GM21367 (cell line): ENCODE measurements around the gene CLEC1A.
"Not testable (repeated sequence)": the region's sequence is repeated elsewhere in the genome, so short reads cannot be mapped to it uniquely, and the experiment has no call there.

ENCODE experiments used
- ATAC-seq: cut with Tn5 transposase; IDR thresholded peaks from one replicate; pipeline ENCODE4 v1.9.1; 2021; ENCODE audit not compliant: unreplicated experiment

The CLEC1A gene

DNA sequence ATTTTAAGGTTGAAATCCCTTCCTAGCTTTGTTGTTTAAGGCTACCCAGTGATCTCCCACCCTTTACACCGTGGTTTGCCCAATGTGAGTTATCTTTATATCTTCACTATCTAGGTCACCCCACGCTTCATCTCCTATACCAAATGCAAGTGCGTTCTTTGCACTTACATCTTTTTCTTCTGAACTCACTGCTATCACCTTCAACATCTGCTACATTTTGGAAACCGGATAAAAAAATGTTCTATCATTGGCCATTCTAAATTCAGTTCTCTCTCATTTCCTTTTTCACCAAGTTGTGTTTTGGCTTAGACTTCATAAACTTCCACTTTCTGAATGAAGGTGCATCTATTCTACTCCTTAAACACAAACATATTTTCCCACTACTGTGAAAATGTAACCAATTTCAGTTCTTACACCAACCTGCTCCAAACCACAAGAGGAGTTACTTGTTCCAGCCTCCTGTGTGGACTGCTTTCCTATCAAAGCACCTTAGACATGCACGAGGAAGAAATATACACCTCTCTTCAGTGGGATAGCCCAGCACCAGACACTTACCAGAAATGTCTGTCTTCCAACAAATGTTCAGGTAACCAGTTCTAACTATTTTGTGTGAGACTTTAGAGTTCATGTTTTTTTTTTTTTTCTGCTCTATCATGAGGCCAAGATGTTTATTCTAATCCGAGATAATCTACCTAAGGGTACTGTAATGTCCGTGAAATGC is 46.4 kb downstream of the CLEC1A start:
- no peak for ATAC-seq

DNA sequence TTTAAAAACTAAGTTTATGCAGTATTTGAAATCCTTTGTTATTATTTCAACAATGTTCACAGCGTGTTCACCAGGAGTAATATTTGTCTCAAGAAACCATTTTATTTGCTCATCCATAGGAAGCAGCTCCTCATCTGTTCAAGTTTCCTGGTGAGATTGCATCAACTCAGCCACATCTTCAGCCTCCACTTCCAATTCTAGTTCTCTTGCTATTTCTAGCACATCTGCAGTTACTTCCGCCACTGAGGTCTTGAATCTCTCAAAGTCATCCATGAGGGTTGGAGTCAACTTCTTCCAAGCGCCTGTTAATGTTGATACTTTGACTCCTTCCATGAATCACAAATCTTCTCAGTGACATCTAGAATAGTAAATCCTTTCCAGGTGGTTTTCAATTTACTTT is 50.3 kb downstream of the CLEC1A start:
- ATAC-seq: no peak

DNA sequence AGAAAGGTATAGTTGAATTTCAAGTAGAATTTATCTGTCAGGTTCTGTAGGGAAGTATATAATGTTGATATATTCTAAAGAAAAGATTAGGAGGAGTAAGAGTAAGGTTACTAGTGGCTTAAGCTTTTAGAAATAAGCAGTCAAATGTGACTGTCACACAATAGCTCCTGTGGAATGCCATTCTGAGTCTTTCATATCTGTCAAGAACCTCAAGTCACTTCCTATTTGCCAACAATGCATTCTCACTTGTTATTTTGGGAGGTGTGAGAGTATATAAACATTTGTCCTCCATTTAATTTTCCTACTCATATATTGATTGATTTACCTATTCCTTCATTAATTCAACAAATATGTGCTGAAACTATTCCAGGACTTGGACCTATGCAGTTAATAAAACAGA is 56.6 kb downstream of the CLEC1A start:
- no peak for ATAC-seq

DNA sequence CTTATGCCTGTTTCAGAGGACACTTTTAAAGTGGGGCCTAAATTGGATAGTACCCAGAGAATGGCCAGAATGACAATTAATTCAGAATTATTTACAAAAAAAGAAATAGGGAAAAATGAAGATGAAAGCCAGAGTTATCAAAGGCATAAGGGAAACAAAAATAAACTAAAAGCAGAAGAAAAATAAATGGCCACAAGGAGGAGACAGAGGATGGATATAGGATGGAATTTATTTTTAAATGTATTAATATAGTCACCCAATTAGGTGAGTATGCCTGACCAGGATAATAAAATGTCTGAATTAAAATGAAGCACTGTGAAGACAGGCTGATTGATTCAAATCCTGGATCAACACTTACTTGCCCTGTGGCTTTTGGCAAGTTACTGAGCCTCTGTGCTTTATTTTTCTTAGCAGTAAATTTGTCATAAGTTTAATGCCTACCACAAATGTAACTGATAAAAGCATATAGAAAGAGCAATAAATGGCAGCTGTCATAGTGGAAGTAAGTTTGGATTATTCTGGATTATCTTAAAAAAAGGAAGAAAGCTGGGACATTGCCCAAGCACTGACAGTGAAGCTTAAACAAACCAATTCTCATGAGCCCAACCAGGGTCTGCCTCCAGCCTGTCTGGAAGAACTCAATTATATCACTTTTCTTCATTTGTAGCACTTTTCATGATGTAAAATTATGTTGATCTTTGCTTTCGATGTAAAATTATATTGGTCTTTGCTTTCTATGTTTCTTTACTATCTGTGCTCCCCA is 64.8 kb downstream of the CLEC1A start:
- ATAC-seq: no peak

DNA sequence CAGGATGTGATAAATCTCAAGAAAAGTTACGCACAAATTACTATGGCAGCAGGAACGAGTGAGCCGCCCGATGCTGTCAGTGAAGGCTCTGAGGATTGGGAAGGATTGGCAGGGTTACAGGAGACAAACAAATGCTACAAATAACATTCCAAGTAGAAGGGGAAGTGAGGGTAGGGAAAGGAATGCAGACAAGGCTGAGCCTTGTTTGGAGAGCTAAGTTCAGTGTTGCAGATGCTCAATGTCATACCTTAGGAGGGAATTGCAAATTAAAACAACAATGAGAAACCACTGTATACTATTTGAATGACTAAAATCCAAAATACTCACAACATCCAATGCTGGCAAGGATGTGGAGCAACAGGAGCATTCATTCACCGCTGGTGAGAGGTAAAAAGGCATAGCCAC is 67.0 kb downstream of the CLEC1A start:
- ATAC-seq: no peak

DNA sequence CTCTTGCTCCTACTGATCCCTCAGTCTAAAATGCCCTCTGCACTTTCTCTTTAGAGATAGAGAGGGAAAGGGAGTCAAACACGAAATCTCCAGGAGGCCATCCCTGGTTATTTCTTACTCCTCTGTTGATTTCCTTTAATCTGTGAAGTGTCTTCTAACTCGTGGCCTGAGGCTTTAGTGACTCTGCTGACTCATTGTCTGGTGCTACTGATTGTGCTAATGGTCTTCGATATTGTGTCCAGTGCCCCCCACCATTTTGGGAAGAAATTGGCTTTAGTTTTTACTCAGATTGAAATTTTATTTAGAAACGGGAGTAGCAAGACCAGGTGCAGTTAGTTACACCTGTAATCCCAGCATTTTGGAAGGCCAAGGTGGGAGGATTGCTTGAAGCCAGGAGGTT is 67.5 kb downstream of the CLEC1A start:
- ATAC-seq: no peak

DNA sequence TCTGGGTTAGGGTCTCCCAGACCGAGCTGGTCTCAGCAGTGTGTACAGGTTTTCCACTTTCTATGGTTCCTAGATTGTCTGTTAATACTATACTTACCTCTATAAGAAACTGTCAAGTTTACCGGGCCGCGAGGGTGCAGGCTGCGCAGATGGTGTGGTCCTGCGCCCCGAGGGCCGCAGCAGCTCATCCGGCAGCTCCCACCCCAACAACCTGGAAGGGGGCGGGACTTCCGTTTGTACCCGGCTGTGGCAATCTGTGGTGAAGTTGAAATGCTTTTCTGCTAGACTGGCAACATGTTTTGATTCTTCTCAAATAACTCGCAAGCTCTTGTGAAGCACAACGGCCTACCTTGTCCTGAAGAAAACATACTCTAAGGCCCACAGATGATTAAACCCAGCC is 68.3 kb downstream of the CLEC1A start, which contains the start of gene CLEC9A:
CLEC9A (plus strand) TSS at position 237 of the 400 bp plus-strand sequence. CDS start 22,006 bp downstream, outside the sequence.
- ATAC-seq: no peak

DNA sequence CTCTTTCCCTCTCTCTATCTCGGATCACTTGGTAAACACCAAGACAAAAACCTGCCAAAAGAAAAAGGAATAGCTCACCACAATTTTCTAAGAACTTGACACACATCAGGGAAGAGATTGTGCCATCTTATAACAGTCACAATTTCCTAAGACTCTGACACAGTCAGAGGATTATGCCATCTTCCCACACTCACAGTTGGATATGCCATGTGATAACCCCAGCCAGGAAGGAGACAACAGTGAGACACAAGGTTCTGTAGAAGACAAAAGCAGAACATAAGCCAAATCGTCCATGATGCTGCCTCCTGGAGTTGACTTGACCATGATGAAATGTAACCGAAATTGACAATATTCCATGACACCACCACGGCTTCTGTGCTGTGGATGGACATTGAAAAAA is 71.1 kb downstream of the CLEC1A start:
- ATAC-seq: no peak

DNA sequence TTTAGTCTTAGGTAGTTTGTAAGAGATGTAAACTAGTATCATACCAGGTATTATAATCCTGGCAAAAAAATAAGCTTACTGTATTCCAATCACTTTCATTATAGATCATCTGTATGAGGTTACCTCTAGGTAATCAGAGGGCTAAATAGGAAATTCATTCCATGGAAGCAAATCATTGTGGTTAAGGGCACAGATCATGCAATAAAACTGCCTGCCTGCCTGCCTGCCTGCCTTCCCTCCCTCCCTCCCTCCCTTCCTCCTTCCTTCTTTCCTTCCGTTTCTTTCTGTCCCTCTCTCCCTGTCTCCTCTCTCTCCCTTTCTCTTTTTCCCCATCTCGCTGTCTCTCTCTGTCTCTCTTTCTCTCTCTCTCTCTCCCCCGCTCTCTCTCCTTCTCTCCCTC is 71.5 kb downstream of the CLEC1A start:
- no peak for ATAC-seq

DNA sequence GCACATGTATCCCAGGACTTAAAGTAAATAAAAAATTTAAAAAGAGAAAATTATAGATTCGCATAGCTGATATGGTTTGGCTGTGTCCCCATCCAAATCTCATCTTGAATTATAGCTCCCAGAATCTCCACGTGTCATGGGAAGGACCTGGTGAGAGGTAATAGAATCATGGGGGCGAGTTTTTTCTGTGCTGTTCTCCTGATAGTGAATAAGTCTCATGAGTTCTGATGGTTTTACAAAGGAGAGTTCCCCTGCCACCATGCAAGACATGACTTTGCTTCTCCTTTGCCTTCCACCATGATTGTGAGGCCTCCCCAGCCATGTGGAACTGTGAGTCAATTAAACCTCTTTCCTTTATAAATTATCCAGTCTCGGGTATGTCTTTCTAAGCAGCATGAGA is 72.1 kb downstream of the CLEC1A start:
- not testable (repeated sequence) for ATAC-seq

DNA sequence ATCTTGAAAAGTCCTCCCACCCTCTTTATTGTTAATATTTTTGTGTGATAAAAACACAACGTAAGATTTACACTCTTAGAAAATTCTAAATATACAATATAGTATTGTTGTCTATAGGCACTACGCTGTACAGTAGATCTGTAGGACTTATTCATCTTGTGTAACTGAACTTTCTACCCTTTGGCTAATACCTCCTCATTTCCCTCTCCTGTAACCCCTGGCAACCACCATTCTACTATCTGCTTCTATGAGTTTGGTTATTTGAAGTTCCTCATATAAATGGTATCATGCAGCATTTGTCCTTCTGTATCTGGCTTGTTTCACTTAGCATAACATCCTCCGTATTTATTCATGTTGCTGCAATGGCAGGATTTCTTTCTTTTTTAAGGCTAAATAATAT is 73.5 kb downstream of the CLEC1A start:
- ATAC-seq: no peak

DNA sequence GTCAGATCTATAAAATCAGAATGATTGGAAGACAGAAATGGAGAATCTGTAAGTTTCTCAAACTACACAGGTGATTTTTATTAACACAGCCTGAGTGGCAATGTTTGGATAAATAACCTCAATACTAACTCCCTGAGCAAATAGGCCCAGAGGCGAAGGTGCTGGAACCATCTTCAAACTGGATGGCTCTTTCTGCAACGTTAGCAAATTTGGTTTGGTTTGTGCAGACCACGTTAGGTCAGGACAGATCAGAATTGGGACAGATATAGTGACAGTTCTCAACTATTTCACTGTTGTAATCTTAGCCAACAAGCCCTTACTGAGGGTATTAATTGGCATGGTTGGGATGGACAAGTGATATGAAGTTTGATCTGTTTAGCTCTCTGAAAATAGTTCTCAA is 77.4 kb downstream of the CLEC1A start:
- no peak for ATAC-seq
